ENCODE data around the gene RAI1.

DNA sequence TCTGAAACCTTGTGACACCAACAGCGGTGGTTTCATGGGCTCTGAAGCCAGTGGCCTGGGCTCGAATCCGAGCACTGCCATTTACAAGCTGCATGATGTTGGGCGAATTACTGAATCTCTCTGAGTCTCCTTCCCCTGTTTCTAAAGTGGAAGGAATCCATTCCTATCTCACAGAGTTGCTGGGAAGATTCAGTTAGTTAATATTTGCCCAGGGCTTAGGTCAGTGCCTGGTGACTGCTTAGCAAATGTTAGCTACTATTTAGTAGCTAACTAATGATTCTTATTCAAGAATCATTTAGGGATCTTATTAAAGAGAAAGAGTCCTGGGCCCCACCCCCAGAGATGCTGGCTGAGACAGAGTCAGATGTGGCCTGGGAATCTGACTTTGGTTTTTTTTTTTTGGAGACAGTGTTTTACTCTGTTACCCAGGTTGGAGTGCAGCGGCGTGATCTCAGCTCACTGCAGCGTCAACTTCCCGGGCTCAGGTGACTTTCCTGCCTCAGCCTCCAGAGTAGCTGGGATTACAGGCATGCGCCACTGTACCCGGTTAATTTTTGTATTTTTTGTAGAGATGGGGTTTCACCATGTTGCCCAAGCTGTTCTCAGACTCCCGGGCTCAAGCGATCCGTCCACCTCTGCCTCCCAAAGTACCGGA is 33.6 kb upstream of the RAI1 start:
- TF ChIP-seq, protein P1, sequence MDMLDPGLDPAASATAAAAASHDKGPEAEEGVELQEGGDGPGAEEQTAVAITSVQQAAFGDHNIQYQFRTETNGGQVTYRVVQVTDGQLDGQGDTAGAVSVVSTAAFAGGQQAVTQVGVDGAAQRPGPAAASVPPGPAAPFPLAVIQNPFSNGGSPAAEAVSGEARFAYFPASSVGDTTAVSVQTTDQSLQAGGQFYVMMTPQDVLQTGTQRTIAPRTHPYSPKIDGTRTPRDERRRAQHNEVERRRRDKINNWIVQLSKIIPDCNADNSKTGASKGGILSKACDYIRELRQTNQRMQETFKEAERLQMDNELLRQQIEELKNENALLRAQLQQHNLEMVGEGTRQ (IDR thresholded peaks at IDR 0.05), result no peak
- no peak for TF ChIP-seq RFX5 (IDR thresholded peaks at IDR 0.05)
- TF ChIP-seq TFCP2L1 (CRISPR knock-in tag; IDR thresholded peaks at IDR 0.05), result no peak
- TF ChIP-seq, protein P2, sequence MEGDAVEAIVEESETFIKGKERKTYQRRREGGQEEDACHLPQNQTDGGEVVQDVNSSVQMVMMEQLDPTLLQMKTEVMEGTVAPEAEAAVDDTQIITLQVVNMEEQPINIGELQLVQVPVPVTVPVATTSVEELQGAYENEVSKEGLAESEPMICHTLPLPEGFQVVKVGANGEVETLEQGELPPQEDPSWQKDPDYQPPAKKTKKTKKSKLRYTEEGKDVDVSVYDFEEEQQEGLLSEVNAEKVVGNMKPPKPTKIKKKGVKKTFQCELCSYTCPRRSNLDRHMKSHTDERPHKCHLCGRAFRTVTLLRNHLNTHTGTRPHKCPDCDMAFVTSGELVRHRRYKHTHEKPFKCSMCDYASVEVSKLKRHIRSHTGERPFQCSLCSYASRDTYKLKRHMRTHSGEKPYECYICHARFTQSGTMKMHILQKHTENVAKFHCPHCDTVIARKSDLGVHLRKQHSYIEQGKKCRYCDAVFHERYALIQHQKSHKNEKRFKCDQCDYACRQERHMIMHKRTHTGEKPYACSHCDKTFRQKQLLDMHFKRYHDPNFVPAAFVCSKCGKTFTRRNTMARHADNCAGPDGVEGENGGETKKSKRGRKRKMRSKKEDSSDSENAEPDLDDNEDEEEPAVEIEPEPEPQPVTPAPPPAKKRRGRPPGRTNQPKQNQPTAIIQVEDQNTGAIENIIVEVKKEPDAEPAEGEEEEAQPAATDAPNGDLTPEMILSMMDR (IDR thresholded peaks at IDR 0.05), result no peak
- no peak for TF ChIP-seq CHD2 (IDR thresholded peaks at IDR 0.05; ENCODE audit: low read length, partially characterized antibody)
- TF ChIP-seq, protein P3, sequence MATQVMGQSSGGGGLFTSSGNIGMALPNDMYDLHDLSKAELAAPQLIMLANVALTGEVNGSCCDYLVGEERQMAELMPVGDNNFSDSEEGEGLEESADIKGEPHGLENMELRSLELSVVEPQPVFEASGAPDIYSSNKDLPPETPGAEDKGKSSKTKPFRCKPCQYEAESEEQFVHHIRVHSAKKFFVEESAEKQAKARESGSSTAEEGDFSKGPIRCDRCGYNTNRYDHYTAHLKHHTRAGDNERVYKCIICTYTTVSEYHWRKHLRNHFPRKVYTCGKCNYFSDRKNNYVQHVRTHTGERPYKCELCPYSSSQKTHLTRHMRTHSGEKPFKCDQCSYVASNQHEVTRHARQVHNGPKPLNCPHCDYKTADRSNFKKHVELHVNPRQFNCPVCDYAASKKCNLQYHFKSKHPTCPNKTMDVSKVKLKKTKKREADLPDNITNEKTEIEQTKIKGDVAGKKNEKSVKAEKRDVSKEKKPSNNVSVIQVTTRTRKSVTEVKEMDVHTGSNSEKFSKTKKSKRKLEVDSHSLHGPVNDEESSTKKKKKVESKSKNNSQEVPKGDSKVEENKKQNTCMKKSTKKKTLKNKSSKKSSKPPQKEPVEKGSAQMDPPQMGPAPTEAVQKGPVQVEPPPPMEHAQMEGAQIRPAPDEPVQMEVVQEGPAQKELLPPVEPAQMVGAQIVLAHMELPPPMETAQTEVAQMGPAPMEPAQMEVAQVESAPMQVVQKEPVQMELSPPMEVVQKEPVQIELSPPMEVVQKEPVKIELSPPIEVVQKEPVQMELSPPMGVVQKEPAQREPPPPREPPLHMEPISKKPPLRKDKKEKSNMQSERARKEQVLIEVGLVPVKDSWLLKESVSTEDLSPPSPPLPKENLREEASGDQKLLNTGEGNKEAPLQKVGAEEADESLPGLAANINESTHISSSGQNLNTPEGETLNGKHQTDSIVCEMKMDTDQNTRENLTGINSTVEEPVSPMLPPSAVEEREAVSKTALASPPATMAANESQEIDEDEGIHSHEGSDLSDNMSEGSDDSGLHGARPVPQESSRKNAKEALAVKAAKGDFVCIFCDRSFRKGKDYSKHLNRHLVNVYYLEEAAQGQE (IDR thresholded peaks at IDR 0.05), result no peak
- TF ChIP-seq CEBPB (IDR thresholded peaks at IDR 0.05), result no peak
- no peak for TF ChIP-seq FOSL2 (IDR thresholded peaks at IDR 0.05)
- TF ChIP-seq FOSL2 (CRISPR knock-in tag; IDR thresholded peaks at IDR 0.05), result no peak
- TF ChIP-seq, protein P4, sequence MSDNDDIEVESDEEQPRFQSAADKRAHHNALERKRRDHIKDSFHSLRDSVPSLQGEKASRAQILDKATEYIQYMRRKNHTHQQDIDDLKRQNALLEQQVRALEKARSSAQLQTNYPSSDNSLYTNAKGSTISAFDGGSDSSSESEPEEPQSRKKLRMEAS (IDR thresholded peaks at IDR 0.05), result no peak
- no peak for TF ChIP-seq EP300 (IDR thresholded peaks at IDR 0.05)
- TF ChIP-seq HDAC2 (IDR thresholded peaks at IDR 0.05), result no peak
- no peak for TF ChIP-seq NPAS2 (CRISPR knock-in tag; IDR thresholded peaks at IDR 0.05; ENCODE audit: borderline replicate concordance)
- no peak for TF ChIP-seq JUN (IDR thresholded peaks at IDR 0.05)

Measured in A549 (cell line).